Hair follicular keratinocyte (primary cell): ENCODE results near the gene POTEM. TPM values are rescaled to one million over a fixed set of nuclear protein-coding genes. Genes with fewer than 3 reads are reported as not detected.

Experiments
- total RNA-seq: library from RNA; depleted of rRNA; stranded (reverse); fragments of >200 nt; gene quantifications from 2 replicates; pipeline ENCODE4 v1.2.3, GENCODE V29; 2015

Gene POTEM
- total RNA-seq, result not detected in 2 replicates

GRCh38 chr14:18967134-18967533 is at the start of gene POTEM:
Gene POTEM (plus strand): TSS chr14:18967434. CDS start chr14:18967486, 52 bp downstream.

